Measurements from ENCODE around the gene NF2.

GRCh38 chr22:29737251-29738117, 134.1 kb downstream of the NF2 start:
- TF ChIP-seq TAF1 (IDR thresholded peaks at IDR 0.05; ENCODE audit: low read depth, low read length): no peak
- TF ChIP-seq POLR2AphosphoS5 (IDR thresholded peaks at IDR 0.05; ENCODE audit: low read depth, low read length): no peak
- no peak for TF ChIP-seq POLR2A (IDR thresholded peaks at IDR 0.05; ENCODE audit: low read depth, low read length)
- no peak for TF ChIP-seq PAX5 (IDR thresholded peaks at IDR 0.05; ENCODE audit: insufficient read depth, low read length, severe bottlenecking)
- no peak for TF ChIP-seq SPI1 (IDR thresholded peaks at IDR 0.05; ENCODE audit: low read depth, low read length)
- TF ChIP-seq POU2F2 (IDR thresholded peaks at IDR 0.05; ENCODE audit: low read depth, low read length): no peak
